HepG2 (cell line): ENCODE data around the gene EEF2. TPM values are rescaled to one million over a fixed set of nuclear protein-coding genes. Genes with fewer than 3 reads are reported as not detected.

Experiments used
- BCL6 ChIP-seq: IDR thresholded peaks from 2 replicates; pipeline ENCODE4 v1.6.1; 2016; ENCODE audit warnings: missing genetic modification reagents, missing compliant biosample characterization
- CC2D1A ChIP-seq: sonication (generic); formaldehyde crosslinking; IDR thresholded peaks from 2 replicates; pipeline ENCODE4 v1.8.1; 2023; ENCODE audit warnings: mild to moderate bottlenecking, missing genetic modification reagents
- CREB1 ChIP-seq, 2 experiments: fragments of 450-650 bp in 1 of 2; IDR thresholded peaks; 2 replicates each; pipeline ENCODE4 v1.6.1; 2016 to 2017; ENCODE audit warnings: control low read depth in 1 of 2, mild to moderate bottlenecking in 1 of 2, missing compliant biosample characterization in 1 of 2, missing genetic modification characterization in 1 of 2
- FOXA1 ChIP-seq, 2 experiments: fragments of 450-650 bp in 1 of 2; sonication (generic) in 1 of 2; formaldehyde crosslinking in 1 of 2; IDR thresholded peaks; 2 replicates each; pipeline versions ENCODE4 v1.4.0 to v1.6.1; 2016 to 2020; ENCODE audit warnings: missing genetic modification reagents in 1 of 2
- FOXC1 ChIP-seq: sonication (generic); formaldehyde crosslinking; IDR thresholded peaks from 2 replicates; pipeline ENCODE4 v1.8.0; 2022; ENCODE audit warnings: mild to moderate bottlenecking, missing genetic modification reagents, borderline replicate concordance
- FOXJ3 ChIP-seq: sonication (generic); formaldehyde crosslinking; IDR thresholded peaks from 2 replicates; pipeline ENCODE4 v1.4.0; 2020; ENCODE audit warnings: missing genetic modification reagents, mild to moderate bottlenecking, borderline replicate concordance
- KDM3A ChIP-seq: IDR thresholded peaks from 2 replicates; pipeline ENCODE4 v1.6.1; 2018; ENCODE audit warnings: low read depth, missing compliant biosample characterization
- NCOA2 ChIP-seq: sonication (generic); formaldehyde crosslinking; IDR thresholded peaks from 2 replicates; pipeline ENCODE4 v1.8.0; 2022; ENCODE audit warnings: inconsistent platforms
- NFE2 ChIP-seq: sonication (generic); formaldehyde crosslinking; IDR thresholded peaks from 2 replicates; pipeline ENCODE4 v1.4.0; 2020; ENCODE audit warnings: missing genetic modification reagents
- PAX8 ChIP-seq: sonication (generic); formaldehyde crosslinking; IDR thresholded peaks from 2 replicates; pipeline ENCODE4 v1.8.0; 2022; ENCODE audit warnings: mild to moderate bottlenecking, missing genetic modification reagents, borderline replicate concordance
- ZFP36 ChIP-seq: fragments of 150-350 bp; IDR thresholded peaks from 2 replicates; pipeline ENCODE4 v1.6.1; 2018; ENCODE audit warnings: borderline replicate concordance, low read length, low read depth; ENCODE audit not compliant: partially characterized antibody
- ZNF138 ChIP-seq: sonication (generic); formaldehyde crosslinking; IDR thresholded peaks from 2 replicates; pipeline ENCODE4 v1.5.0; 2020; ENCODE audit warnings: mild to moderate bottlenecking, low read depth, missing genetic modification reagents
- ZNF275 ChIP-seq: sonication (generic); formaldehyde crosslinking; IDR thresholded peaks from 2 replicates; pipeline ENCODE4 v1.8.0; 2022; ENCODE audit warnings: missing genetic modification reagents, mild to moderate bottlenecking, inconsistent platforms, borderline replicate concordance
- ZNF383 ChIP-seq: sonication (generic); formaldehyde crosslinking; IDR thresholded peaks from 2 replicates; pipeline ENCODE4 v1.4.0; 2020; ENCODE audit warnings: missing genetic modification reagents, mild to moderate bottlenecking, borderline replicate concordance
- ZNF468 ChIP-seq: sonication (generic); formaldehyde crosslinking; IDR thresholded peaks from 2 replicates; pipeline ENCODE4 v1.8.0; 2022; ENCODE audit warnings: mild to moderate bottlenecking, moderate library complexity, missing genetic modification reagents
- ZNF614 ChIP-seq: IDR thresholded peaks from 2 replicates; pipeline ENCODE4 v1.6.1; 2018; ENCODE audit warnings: missing biosample characterization, missing genetic modification reagents, inconsistent platforms, borderline replicate concordance
- polyA plus RNA-seq, 8 experiments: library from polyadenylated mRNA; depleted of rRNA in 3 of 8; stranded (reverse) in 7 of 8; unstranded in 1 of 8; fragments of >200 nt; fragmentation: Illumina TruSeq in 4 of 8; extraction: Trizol in 4 of 8; gene quantifications; 2 replicates each; pipeline versions ENCODE4 v1.2.1 to v1.2.3, GENCODE V29; 2011 to 2016; ENCODE audit warnings: low read depth in 4 of 8, missing spikeins in 1 of 8, mixed read lengths in 1 of 8; ENCODE audit not compliant: insufficient read depth in 1 of 8
- total RNA-seq, 5 experiments: library from RNA; depleted of rRNA; stranded (reverse); fragments of >200 nt; fragmentation: Illumina TruSeq; extraction: Trizol; gene quantifications; 2 replicates each; pipeline ENCODE4 v1.2.3, GENCODE V29; 2016; ENCODE audit warnings: low read depth in 1 of 5
- TF ChIP-seq, protein P1 (sequence below): sonication (generic); formaldehyde crosslinking; IDR thresholded peaks from 2 replicates; pipeline ENCODE4 v1.4.0; 2020; ENCODE audit warnings: mild to moderate bottlenecking, missing genetic modification reagents
- TF ChIP-seq, protein P2 (sequence below): sonication (generic); formaldehyde crosslinking; IDR thresholded peaks from 2 replicates; pipeline ENCODE4 v1.9.0; 2021; ENCODE audit warnings: mild to moderate bottlenecking, missing genetic modification reagents

Gene EEF2
- total and polyA plus RNA-seq, 2 of the 13 experiments (the other 11 are each of a cell fraction or from before 2014, with no cell fraction given): 1,441 to 1,777 TPM

DNA sequence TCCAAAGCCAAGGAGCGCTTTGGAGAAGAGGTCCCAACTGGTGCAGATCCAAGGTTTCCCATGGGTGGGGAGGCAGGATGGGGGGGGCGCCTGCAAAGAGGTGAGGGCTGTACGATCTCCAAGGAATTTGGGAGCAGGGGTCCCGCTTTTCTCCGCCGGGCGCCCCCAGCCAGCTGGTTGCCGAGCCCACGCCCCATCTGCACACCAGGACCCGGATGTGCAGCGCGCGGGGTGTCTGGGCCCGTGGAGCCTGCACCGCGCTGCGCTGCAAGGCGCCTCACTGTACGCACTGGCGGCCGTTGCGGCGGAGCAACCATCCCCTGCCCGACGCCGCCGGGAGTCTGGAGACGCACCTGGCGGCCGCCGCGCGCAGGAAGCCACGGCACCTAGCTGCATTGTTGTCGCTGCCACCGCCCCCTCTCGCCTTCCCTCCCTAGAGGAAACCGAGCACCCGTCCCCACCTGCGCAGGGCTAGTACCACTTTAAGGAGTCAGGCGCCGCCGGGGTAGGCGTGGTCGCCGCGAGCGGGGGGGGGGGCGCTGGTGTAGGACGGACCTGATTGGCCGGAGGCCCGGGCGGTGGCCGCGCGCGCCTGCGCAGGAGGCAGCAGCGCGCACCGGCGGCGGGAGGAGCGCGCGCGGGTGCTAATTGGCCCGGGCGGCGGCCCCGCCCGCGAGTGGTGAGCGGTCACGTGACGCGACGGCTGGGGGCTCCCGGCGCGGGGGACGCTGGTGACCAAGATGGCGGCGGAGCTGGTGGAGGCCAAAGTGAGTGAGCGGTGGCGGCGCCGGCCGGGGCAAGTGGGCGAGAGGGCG lies 22.0 kb upstream of the EEF2 start, which contains the start of gene PIAS4 (continued):
- TF ChIP-seq, protein P1, sequence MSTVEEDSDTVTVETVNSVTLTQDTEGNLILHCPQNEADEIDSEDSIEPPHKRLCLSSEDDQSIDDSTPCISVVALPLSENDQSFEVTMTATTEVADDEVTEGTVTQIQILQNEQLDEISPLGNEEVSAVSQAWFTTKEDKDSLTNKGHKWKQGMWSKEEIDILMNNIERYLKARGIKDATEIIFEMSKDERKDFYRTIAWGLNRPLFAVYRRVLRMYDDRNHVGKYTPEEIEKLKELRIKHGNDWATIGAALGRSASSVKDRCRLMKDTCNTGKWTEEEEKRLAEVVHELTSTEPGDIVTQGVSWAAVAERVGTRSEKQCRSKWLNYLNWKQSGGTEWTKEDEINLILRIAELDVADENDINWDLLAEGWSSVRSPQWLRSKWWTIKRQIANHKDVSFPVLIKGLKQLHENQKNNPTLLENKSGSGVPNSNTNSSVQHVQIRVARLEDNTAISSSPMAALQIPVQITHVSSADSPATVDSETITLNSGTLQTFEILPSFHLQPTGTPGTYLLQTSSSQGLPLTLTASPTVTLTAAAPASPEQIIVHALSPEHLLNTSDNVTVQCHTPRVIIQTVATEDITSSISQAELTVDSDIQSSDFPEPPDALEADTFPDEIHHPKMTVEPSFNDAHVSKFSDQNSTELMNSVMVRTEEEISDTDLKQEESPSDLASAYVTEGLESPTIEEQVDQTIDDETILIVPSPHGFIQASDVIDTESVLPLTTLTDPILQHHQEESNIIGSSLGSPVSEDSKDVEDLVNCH (CRISPR knock-in tag): peak; percentile 94; the same call in 1 of the 2 replicates
- 0 out of 2 replicates have a peak, but pooled peaks have one; percentile 60 for TF ChIP-seq ZNF614 (CRISPR knock-in tag)
- no peak for TF ChIP-seq NCOA2 (CRISPR knock-in tag)
- no peak for TF ChIP-seq ZNF468
- TF ChIP-seq FOXJ3 (CRISPR knock-in tag): no peak
- TF ChIP-seq FOXC1: no peak
- 0 out of 2 replicates have a peak, but pooled peaks have one; percentile 25 for TF ChIP-seq ZNF138 (CRISPR knock-in tag)
- no peak for TF ChIP-seq ZFP36
- TF ChIP-seq ZNF275 (CRISPR knock-in tag): 0 out of 2 replicates have a peak, but pooled peaks have one; percentile 60
- TF ChIP-seq FOXA1 (IDR thresholded peaks at IDR 0.05): no peak
- TF ChIP-seq FOXA1 (CRISPR knock-in tag; IDR thresholded peaks at IDR 0.05): 0 out of 2 replicates have a peak, but pooled peaks have one; percentile 26
- TF ChIP-seq PAX8 (CRISPR knock-in tag): 0 out of 2 replicates have a peak, but pooled peaks have one; percentile 42
- 0 out of 2 replicates have a peak, but pooled peaks have one; percentile 59 for TF ChIP-seq KDM3A (CRISPR knock-in tag)
- peak; percentile 70; the same call in 1 of the 2 replicates for TF ChIP-seq CREB1 (IDR thresholded peaks at IDR 0.05)
- no peak for TF ChIP-seq CREB1 (CRISPR knock-in tag; IDR thresholded peaks at IDR 0.05)
- TF ChIP-seq ZNF383 (CRISPR knock-in tag): no peak
- TF ChIP-seq, protein P2, sequence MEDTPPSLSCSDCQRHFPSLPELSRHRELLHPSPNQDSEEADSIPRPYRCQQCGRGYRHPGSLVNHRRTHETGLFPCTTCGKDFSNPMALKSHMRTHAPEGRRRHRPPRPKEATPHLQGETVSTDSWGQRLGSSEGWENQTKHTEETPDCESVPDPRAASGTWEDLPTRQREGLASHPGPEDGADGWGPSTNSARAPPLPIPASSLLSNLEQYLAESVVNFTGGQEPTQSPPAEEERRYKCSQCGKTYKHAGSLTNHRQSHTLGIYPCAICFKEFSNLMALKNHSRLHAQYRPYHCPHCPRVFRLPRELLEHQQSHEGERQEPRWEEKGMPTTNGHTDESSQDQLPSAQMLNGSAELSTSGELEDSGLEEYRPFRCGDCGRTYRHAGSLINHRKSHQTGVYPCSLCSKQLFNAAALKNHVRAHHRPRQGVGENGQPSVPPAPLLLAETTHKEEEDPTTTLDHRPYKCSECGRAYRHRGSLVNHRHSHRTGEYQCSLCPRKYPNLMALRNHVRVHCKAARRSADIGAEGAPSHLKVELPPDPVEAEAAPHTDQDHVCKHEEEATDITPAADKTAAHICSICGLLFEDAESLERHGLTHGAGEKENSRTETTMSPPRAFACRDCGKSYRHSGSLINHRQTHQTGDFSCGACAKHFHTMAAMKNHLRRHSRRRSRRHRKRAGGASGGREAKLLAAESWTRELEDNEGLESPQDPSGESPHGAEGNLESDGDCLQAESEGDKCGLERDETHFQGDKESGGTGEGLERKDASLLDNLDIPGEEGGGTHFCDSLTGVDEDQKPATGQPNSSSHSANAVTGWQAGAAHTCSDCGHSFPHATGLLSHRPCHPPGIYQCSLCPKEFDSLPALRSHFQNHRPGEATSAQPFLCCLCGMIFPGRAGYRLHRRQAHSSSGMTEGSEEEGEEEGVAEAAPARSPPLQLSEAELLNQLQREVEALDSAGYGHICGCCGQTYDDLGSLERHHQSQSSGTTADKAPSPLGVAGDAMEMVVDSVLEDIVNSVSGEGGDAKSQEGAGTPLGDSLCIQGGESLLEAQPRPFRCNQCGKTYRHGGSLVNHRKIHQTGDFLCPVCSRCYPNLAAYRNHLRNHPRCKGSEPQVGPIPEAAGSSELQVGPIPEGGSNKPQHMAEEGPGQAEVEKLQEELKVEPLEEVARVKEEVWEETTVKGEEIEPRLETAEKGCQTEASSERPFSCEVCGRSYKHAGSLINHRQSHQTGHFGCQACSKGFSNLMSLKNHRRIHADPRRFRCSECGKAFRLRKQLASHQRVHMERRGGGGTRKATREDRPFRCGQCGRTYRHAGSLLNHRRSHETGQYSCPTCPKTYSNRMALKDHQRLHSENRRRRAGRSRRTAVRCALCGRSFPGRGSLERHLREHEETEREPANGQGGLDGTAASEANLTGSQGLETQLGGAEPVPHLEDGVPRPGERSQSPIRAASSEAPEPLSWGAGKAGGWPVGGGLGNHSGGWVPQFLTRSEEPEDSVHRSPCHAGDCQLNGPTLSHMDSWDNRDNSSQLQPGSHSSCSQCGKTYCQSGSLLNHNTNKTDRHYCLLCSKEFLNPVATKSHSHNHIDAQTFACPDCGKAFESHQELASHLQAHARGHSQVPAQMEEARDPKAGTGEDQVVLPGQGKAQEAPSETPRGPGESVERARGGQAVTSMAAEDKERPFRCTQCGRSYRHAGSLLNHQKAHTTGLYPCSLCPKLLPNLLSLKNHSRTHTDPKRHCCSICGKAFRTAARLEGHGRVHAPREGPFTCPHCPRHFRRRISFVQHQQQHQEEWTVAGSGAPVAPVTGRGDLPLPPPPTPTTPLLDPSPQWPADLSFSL (CRISPR knock-in tag): no peak
- 0 out of 2 replicates have a peak, but pooled peaks have one; percentile 18 for TF ChIP-seq BCL6 (CRISPR knock-in tag)
- no peak for TF ChIP-seq CC2D1A (CRISPR knock-in tag)
- TF ChIP-seq NFE2 (CRISPR knock-in tag): no peak
